ENCODE data around the gene SYNGR4.

The SYNGR4 gene

GRCh38 chr19:48405010-48405659 is 41.0 kb downstream of the SYNGR4 start:
- no peaks in the 10 kb centered on the region for H3K9me3 ChIP-seq (ENCODE audit: control insufficient read depth, insufficient read depth, low read length)
- H3K9ac ChIP-seq (ENCODE audit: low read depth, low read length): no peak overlapping the region
- no peaks in the 10 kb centered on the region for H3K36me3 ChIP-seq (ENCODE audit: insufficient read depth, low read length)
- H3K4me1 ChIP-seq (ENCODE audit: insufficient read depth, low read length): peaks cover 14% of the 10 kb centered on the region

GRCh38 chr19:48405850-48406249 is 41.7 kb downstream of the SYNGR4 start:
- no peak overlapping the region for H3K9ac ChIP-seq (ENCODE audit: low read depth, low read length)
- H3K36me3 ChIP-seq (ENCODE audit: insufficient read depth, low read length): no peaks in the 10 kb centered on the region
- peaks cover 14% of the 10 kb centered on the region for H3K4me1 ChIP-seq (ENCODE audit: insufficient read depth, low read length)
- no peaks in the 10 kb centered on the region for H3K9me3 ChIP-seq (ENCODE audit: control insufficient read depth, insufficient read depth, low read length)

GRCh38 chr19:48413879-48414587 is 49.9 kb downstream of the SYNGR4 start:
- Histone ChIP-seq H3K36me3 (ENCODE audit: insufficient read depth, low read length) (peaks cover 7% of the 10 kb centered on the region), H3K4me1 (ENCODE audit: insufficient read depth, low read length) (peaks cover 4% of the 10 kb centered on the region; the same call in 1 of the 2 replicates), H3K9me3 (ENCODE audit: control insufficient read depth, insufficient read depth, low read length) (no peaks in the 10 kb centered on the region), H3K9ac (ENCODE audit: low read depth, low read length) (peak overlapping the region; percentile 63; the same call in 1 of the 2 replicates)

GRCh38 chr19:48415395-48415794 is 51.2 kb downstream of the SYNGR4 start:
- no peaks in the 10 kb centered on the region for H3K9me3 ChIP-seq (ENCODE audit: control insufficient read depth, insufficient read depth, low read length)

GRCh38 chr19:48415806-48416221 is 51.6 kb downstream of the SYNGR4 start:
- Histone ChIP-seq H3K36me3 (ENCODE audit: insufficient read depth, low read length) (peaks cover 9% of the 10 kb centered on the region), H3K9ac (ENCODE audit: low read depth, low read length) (no peak overlapping the region), H3K9me3 (ENCODE audit: control insufficient read depth, insufficient read depth, low read length) (no peaks in the 10 kb centered on the region), H3K4me1 (ENCODE audit: insufficient read depth, low read length) (peaks cover 4% of the 10 kb centered on the region; the same call in 1 of the 2 replicates)

More at GRCh38 chr19:48415395-48415794, 51.2 kb downstream of the SYNGR4 start:
- H3K36me3 ChIP-seq (ENCODE audit: insufficient read depth, low read length): peaks cover 7% of the 10 kb centered on the region
- H3K4me1 ChIP-seq (ENCODE audit: insufficient read depth, low read length): peaks cover 4% of the 10 kb centered on the region; the same call in 1 of the 2 replicates
- H3K9ac ChIP-seq (ENCODE audit: low read depth, low read length): peak overlapping the region; percentile 63; the same call in 1 of the 2 replicates

- no peak overlapping the region for H3K9ac ChIP-seq (ENCODE audit: low read depth, low read length)
- no peaks in the 10 kb centered on the region for H3K9me3 ChIP-seq (ENCODE audit: control insufficient read depth, insufficient read depth, low read length)
- H3K36me3 ChIP-seq (ENCODE audit: insufficient read depth, low read length): peaks cover 10% of the 10 kb centered on the region
- peaks cover 4% of the 10 kb centered on the region; the same call in 1 of the 2 replicates for H3K4me1 ChIP-seq (ENCODE audit: insufficient read depth, low read length)
Measured at GRCh38 chr19:48417421-48417820, 53.3 kb downstream of the SYNGR4 start.

GRCh38 chr19:48418317-48419064 is 54.3 kb downstream of the SYNGR4 start:
- Histone ChIP-seq H3K9me3 (ENCODE audit: control insufficient read depth, insufficient read depth, low read length) (no peaks in the 10 kb centered on the region), H3K36me3 (ENCODE audit: insufficient read depth, low read length) (peaks cover 10% of the 10 kb centered on the region), H3K4me1 (ENCODE audit: insufficient read depth, low read length) (peaks cover 4% of the 10 kb centered on the region; the same call in 1 of the 2 replicates), H3K9ac (ENCODE audit: low read depth, low read length) (no peak overlapping the region)

GRCh38 chr19:48419158-48419920 is 55.2 kb downstream of the SYNGR4 start:
- H3K9ac ChIP-seq (ENCODE audit: low read depth, low read length): no peak overlapping the region

GRCh38 chr19:48421548-48421947 is 57.4 kb downstream of the SYNGR4 start:
- Histone ChIP-seq H3K9me3 (ENCODE audit: control insufficient read depth, insufficient read depth, low read length) (no peaks in the 10 kb centered on the region), H3K4me1 (ENCODE audit: insufficient read depth, low read length) (peaks cover 17% of the 10 kb centered on the region), H3K9ac (ENCODE audit: low read depth, low read length) (no peak overlapping the region), H3K36me3 (ENCODE audit: insufficient read depth, low read length) (peaks cover 9% of the 10 kb centered on the region)

More at GRCh38 chr19:48419158-48419920, 55.2 kb downstream of the SYNGR4 start:
- peaks cover 10% of the 10 kb centered on the region for H3K36me3 ChIP-seq (ENCODE audit: insufficient read depth, low read length)
- H3K9me3 ChIP-seq (ENCODE audit: control insufficient read depth, insufficient read depth, low read length): no peaks in the 10 kb centered on the region
- H3K4me1 ChIP-seq (ENCODE audit: insufficient read depth, low read length): peaks cover 4% of the 10 kb centered on the region; the same call in 1 of the 2 replicates

GRCh38 chr19:48424694-48425219 is 60.6 kb downstream of the SYNGR4 start:
- Histone ChIP-seq H3K4me1 (ENCODE audit: insufficient read depth, low read length) (peaks cover 13% of the 10 kb centered on the region), H3K36me3 (ENCODE audit: insufficient read depth, low read length) (peaks cover 9% of the 10 kb centered on the region), H3K9me3 (ENCODE audit: control insufficient read depth, insufficient read depth, low read length) (no peaks in the 10 kb centered on the region), H3K9ac (ENCODE audit: low read depth, low read length) (peak overlapping the region; percentile 25)
